Activated CD4-positive, alpha-beta T cell treated with anti-CD3 and anti-CD28 coated beads, Interleukin-2, Interleukin-4, amounts not matched to agents 100 ng/mL and 50 ng/mL, durations not matched to agents 16 hours and 8 hours (primary cell): Measurements from ENCODE around the gene STMN1.
A peak's percentile ranks its signal among the peaks of the same experiment; 100 is the strongest.
"Not testable (repeated sequence)": the region's sequence is repeated elsewhere in the genome, so short reads cannot be mapped to it uniquely, and the experiment has no call there.

Experiments
- DNase-seq: peaks from one replicate; pipeline ENCODE4 v3.0.0-alpha.2; 2020; ENCODE audit warnings: low spot score

The STMN1 gene

DNA sequence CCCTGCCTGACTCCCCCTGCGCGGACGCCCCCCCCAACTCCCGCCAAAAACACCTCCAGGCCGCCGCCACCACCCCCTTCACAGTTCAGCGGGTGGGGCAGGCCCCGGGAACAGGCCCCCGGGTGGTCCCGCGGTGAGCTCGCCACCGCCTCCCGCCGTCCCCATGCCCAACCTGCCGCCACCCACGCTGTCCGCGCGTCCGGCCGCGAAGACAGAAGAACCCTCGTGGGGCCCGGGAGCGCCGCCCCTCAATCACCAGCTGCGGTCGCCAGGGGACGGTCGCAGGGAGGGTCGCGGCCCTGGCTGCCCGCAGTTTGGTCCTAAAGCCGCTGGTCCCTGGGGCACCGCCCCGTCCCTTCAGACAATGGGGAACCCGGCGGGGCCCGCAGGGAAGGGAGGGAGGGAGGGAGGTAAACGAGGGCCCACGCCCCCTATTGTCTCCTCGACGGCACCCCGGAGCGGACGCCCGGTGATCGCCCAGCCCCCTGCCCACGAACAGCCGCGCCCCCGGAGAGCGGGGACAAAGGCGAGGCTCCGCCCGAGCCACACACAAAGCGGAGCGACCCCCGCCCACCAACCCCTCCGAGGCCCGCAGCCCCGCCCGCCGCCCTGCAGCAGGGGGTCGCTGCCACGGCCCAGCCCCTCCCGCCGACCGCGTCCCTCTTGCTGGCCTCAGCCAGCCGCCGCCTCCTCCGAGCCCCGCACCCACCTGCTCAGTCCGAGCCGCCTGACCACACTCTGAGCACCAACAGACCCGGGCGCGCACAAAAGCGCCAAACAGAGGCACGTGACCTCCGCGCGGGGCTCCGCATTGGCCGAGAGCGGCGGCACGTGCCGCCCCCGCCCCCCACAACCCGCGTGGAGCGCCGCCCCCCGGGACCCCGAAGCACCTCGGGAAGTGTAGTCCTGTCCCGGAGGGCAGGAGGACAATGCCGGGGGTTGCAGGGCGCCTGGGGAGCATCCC lies at the start of gene STMN1:
STMN1 (minus strand) TSS at position 740 of the 964 bp plus-strand sequence. CDS start 1,743 bp downstream, outside the sequence.
- DNase-seq = peak; percentile 95

DNA sequence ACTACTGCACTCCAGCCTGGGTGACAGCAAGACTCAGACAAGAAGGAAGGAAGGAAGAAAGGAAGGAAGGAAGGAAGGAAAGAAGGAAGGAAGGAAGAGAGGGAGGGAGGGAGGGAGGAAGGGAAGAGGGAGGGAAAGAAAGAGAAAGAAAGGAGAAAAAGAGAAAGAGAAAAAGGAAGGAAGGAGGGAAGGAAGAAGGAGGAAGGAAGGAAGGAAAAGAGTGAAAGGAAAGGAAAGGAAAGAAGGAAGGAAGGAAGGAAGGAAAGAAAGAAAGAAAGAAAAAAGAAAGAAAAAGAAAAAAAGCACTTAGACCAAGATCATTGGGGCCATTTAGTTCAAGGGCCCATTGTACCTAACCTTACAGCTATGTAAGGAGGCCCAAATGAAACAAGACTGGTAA lies 49.3 kb upstream of the STMN1 start:
- DNase-seq = no peak

DNA sequence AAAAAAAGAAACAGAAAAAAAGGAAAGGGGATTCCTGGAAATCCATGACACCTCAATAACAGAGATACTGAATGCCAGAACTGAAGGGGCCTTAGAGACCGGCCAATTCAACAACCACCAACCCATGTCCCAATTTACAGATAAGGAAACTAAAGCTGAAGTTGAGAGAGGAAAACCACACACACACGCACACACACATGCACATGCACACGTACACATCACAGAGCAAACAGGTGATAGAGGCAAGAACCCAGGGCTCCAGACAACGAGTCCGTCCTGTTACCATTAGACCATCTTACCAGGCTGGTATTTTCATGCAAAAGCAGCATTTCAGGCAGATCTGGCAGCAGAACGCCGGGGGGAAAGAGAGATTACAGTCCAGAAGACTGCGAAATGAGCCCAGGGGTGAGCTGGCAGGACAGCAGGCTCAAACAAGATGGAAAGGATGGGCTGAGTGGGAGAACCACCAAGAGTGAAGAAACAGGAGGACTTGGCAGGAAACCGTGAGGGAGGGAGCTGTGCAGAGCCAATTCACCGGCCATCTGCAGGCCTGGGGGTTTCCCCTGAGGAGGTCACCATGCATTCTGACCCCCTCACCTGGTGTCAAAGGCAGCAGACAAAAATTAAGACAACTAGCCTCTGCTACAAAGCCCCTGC lies 48.2 kb upstream of the STMN1 start:
- no peak for DNase-seq

DNA sequence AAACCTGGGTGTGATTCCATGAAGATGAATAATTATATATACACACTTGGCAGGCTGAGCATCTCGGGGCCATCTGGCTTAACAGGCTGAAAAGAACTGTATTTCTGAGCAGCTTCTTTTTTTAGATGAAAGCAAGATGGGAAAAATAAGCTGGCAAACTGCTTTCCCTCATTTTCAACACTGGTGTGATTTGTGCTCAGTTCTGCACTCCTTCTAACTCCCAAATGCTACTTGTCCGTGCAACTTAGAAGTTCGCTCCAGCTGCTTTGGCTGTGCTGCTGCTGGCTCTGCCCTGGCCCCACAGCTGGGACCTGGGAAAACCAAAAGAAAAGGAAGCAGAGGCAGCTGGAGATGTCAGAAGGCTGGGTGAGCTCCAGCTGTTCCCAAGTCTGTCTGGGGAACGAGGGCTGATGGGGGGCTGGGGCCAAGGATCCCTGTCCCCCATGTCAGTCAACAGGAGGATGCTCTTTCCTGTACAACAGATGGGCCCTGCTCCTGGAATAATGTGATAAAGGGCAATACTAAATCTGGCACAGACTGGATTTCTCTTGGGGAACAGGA lies 46.7 kb upstream of the STMN1 start:
- no peak for DNase-seq

DNA sequence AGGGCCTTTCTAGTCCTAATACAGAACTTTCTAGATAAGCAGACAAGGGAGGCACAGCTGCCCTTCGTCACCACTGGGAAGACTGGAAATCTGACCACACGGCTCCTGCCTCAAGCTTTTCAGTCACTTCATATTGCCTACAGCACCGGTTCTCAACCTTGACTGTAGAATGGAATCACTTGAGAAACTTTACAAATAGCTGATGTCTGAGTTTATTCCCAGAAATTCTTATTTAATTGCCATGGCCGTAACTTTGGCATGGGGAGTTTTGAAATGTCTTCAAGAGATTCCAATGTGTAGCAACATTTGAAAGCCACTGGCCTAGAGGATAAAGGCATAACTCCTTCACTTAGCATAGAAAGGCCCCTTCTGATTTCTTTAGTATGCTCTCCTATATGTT lies 42.4 kb upstream of the STMN1 start:
- DNase-seq = no peak

DNA sequence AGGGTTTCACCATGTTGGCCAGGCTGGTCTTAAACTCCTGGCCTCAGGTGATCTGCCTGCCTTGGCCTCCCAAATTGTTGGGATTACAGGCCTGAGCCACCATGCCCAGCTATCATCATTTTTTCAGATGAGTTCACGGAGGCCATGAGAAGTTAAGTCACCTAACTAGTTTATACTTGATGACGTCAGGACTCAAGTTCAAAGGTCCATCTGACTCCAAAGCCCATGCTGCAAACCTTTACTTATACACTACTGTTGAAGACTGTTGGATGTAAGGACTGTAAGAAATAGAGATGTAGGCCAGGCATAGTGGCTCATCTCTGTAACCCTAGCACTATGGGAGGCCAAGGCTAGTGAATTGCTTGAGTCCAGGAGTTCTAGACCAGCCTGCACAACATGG lies 40.8 kb upstream of the STMN1 start:
- no peak for DNase-seq

DNA sequence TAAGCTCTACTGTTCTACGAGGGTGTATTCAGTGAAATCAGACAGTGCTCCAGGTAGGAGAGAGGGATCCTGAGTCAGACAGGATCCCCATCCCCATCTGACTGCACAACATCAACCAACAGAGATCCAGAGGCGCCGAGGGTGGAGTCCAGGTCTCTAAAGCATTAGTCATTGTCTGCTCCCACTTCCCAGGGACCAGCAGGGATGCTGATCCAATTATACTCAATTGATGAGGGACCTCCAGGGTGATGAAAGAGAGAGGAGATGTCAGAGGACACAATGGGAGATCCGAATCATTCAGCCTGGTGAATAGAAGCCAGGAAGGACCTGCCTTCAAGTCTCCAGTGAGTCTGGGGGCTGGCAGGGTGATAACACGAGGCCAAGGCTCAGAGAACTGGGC lies 39.5 kb upstream of the STMN1 start:
- no peak for DNase-seq

DNA sequence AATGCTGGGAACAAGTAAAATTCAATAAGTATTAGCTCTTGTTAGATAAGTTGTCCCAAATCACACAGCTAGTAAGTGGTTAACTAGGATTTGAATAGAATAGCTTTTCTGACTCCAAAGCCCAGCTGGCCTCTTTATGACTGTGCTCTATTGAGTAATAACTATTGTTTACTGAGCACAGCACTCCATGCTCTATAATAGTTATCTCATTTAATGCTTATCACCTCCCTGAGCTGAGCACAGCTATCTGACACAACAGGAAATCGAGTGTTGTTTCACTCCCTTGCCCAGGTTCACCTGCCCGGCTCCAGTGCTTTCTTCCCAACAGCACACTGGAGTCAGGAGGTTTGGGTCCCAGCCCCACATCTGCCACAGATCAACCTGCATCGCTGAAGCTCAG lies 38.8 kb upstream of the STMN1 start:
- no peak for DNase-seq

DNA sequence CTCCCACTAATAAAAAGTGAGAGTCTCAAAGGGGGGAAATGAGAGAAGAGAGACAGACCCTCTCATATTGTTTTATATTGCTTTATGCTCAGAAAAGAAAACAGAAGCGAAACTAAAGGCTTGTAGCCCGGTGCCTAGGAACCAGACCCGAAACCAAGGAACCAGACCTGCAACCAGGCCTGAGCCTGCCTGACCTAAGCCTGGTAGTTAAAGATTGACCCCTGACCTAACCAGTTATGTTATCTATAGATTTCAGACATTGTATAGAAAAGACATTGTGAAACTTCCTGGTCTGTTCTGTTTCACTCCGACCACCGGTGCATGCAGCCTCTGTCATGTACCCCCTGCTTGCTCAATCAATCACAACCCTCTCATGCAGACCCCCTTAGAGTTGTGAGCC lies 37.3 kb upstream of the STMN1 start:
- not testable (repeated sequence) for DNase-seq

DNA sequence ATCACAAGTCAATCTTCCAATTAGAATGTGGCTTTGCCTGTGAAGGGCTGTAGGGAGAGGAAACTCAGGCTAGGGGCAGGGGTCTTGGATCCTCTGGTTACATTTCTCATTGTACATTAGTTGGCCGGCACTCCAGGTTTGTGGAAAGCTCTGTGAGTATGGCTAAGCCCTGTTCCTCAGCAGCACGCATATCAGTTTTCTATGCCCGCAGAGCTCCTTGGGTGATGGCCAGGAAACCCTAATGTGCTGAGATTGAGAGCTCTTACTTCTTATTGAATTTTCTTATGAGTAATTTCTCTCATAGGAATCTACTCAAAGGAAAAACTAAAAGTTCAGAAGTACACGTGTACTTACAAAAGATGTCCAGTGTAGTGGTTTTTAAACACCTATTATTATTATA lies 30.7 kb upstream of the STMN1 start:
- no peak for DNase-seq

DNA sequence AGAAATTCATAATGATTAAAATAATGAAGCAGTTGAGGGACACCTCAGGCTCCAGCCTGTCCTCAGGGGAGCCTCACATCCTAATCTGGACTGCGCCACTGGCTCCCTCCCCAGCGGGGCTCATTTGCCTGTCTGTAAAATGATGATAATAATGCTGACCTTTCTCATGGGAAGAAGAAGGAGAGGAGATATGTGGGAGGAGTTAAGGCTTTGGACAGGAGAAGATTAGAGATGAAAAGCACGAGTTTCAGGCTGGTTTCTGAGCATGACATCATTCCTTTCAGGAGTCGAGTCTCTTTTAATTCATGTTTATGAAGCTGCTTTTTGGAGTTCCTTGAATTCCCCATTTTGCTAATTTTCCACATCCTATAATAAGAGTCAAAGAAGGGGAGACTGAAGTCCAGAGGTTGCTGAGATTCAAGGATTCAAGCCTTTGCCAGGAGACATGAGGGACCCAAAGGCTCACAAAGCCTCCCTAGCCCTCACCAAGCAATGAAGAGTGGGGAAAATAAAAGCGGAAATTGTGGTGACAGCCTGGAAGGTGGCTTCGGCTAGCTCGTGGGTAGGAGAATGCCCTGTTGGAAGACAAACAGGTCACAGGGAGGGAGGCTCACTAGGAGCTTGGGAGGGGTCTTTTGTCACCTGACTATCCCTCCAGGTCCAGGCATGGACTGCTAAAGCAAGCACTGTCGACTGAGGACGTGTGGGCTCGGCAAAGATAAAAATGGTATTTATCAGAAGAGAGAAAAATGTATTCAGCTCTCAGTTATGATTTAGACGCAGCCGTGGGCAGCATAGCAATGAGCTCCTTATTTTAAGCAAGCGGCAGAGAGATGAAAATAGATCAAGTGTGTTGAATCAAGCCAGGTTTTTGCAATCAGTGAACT lies 27.5 kb upstream of the STMN1 start:
- no peak for DNase-seq

DNA sequence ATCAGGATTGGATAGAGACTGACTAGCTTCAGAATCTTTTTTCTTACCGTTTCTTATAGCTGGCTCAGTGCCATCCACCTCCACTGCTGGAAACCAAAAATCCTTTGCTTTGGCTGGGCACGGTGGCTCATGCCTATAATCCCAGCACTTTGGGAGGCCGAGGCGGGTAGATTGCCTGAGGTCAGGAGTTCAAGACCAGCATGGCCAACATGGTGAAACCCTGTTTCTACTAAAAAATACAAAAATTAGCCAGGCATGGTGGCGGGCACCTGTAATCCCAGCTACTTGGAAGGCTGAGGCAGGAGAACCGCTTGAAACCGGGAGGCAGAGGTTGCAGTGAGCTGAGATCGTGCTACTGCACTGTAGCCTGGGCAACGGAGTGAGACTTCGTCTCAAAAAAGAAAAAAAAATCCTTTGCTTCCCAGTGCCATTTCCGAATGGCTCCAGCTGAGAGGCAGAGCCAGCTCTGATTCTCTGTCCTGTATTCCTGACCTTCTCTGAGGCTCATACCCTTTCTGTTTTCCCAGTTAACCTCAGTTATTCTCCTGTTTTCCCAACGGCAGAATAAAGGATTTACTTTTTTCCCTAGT lies 26.7 kb upstream of the STMN1 start:
- DNase-seq = not testable (repeated sequence)

DNA sequence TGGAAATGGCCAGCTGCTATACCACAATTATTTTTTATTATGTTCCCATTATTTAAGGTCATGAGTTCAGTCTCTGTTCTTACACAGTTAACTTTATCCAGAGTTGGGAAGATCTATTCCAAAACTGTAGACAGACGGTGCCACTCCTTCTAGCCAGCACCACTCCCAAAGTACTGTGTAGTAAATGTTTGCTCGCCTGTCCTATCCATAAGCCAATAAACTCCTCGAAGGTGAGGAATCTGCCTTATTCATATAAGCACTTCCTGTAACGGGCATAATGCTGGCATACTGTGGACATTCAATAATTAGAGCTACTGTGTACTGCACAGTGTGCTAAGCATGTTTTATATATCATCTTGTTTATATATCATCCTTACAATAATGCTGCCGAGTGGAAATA lies 26.1 kb upstream of the STMN1 start:
- no peak for DNase-seq

DNA sequence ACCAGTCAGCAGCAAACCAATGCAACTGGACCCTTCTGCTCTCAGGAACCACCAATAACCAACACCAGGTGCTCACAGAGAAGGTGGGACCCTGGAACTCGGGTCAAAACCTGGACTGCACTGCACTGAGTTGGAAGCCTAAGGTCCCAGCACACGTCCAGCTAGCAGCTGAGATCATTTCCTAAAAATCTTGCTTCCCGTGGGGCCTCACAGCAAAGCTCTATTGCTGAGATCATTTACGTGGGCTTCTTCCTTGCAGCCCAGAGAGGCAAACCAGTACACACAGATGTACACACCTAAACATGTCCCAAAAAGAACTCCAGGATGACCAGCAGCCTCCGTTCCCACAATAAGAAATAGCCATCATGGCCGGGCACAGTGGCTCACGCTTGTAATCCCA lies 22.8 kb upstream of the STMN1 start:
- no peak for DNase-seq

DNA sequence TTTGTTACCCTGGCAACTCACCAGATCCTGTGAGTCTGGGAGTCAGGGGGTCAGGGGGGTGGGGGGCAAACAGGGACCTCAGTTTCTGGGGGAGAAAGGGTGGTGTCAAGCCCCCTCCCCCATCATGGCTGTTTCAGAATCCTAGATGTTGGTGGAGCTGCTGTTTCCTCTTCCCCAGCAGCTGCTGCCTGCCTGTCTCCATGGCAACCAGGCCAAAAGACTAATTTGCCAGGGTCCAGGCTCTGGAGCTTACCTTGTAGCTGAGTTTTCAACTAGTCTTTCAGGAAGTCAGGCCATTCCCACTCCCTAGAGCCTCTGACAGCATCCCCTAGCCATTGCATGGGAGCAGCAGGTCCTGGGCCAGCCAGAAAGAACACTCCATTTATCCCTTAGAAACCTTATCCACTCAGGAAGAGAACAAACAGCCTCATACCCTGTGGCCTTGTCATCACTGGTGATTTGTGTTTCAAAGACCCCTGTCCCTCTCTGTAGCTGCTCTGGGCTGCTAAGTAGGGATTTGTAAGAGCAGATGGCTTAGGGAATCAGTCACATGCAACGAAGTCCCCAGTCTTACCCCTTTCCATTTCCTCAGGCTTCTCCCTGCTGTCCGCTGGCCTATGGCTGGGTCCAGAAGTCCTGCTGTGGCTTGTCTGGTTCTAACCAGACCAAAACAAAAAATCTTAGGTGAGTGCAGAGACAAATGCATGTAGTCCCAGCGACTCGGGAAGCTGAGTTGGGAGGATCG lies 21.5 kb upstream of the STMN1 start:
- DNase-seq = no peak

DNA sequence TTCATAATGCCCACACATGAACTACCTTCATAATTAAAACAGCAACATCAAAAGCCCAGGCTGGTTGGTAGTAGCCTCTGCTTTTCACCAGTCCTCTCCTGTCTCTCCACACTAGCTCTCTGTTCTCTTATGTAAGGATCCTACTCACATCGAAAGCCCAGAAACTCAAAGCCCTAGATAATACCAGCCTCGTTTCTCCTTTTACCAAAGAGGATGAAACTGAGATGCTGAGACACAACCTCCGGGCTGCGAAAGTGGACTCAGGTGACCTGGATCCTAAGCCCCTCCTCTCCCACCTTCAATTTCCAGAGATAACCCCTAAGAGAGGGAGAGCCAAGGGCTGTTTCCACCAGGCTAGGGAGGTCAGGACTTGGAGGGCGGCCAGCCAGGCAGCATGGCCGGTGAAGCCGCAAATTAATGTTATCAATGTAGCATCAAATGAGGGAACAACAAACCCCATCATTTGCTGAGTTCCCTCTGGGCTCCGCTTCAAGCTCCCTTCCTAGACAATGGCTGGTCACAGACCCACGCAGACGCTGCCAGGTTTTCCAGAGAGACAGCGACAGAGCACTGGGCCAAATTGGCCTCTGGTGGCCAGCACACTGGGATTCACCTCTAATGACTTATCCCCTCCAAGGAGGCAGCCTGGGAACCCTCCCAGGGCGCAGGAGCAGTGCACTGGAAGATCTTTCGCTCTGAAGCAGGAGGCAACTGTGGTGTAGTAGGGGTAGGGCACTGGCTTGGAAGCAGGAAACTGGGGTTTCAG lies 20.7 kb upstream of the STMN1 start:
- DNase-seq = no peak

DNA sequence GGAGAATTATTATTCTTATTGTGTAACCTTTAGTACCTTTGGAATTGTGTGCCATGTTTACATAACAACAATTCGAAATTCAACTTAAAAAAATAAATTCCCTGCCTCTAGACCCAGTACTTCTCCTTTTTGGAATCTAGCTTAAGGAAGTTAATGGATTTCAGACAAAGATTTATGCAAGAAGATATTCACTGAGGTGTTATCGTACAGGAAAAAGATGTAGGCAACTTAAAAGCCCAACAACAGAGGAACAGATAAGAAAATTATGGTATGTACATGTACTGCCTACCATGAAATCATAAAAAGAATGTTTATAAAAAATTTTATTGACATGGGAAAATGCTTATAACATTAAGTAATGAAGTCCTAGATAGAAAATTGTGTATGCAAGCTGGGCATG lies 18.2 kb upstream of the STMN1 start:
- no peak for DNase-seq

DNA sequence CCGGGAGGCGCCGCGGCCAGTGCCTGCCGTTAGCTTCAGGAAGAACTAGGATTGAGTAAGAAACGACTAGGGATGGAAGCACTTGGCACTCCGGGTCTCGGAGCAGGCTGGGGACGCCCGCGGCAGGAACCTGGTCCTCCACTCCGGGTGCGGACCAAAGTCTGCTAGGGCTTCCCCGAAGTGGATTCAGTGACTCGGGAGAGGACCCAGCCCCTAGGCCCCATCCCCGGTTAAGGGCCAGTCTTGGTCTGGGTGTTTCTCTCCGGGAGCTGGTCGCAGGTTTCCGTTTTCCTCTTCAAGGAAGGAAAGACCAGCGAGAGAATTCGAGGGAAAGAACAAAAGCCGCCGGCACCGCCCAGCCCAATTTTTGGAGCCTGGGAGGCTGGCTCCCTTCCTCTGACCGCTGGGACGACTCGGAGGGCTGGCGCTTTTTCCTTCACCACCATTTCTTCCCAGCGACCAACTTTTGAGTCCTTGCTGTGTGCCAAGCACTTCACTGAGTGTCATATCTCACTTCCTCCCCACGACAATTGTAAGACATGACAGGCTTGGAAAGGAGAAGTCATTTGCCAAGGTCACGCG lies 16.8 kb upstream of the STMN1 start:
- no peak for DNase-seq

DNA sequence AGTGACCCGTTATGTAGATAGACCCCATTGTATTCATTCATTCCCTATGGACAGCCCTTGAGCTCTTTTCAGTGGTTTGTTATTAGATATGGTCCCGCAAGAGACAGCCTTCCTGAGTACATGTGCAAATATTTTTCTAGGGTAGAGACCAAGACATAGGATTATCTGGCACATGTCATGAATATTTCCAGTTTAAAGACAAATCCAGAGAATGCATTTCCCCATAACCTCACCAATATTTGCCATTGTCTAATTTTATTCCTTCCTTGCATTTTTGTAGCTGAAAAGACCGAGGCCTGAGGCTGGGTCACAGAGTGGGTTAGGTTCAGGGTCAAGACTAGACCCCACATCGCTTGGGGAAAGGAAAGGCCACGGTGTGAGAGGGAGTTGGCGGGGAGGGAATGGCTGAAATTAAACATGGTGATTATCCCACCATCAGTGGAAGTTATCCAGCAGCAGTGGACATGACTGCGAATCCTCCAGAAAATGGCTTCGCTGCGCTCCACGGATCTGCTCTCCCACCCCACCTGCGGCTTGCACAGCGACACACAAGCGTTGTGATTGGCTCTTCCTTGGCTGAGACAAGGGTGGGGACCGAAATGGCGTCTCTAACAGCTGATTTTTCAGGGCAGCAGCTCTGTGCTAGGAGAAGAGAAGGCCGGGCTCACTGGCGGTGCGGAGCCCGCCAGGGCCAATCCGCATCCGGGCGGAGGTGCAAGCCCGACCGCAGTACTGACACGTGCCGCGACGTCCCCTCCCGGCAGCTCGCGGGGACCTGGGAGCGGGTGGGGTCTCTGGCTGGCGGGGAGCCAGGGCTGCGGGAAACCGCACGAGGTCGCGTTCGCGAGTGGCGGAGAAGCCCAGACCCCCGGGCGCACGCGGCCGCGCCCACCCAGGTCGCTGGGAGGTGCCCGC lies 16.1 kb upstream of the STMN1 start:
- DNase-seq = peak; percentile 24
